ENCODE data around the gene LYPD3. TPM values are rescaled to one million over a fixed set of nuclear protein-coding genes. Genes with fewer than 3 reads are reported as not detected.

LYPD3 gene
- polyA plus RNA-seq, 3 donors, result 0.24 to 22.9 (median 0.48) TPM

GRCh38 chr19:43511324-43511723, 45.9 kb upstream of the LYPD3 start:
- Mint-ChIP-seq H3K36me3 (peaks cover 51 to 80% of the 10 kb centered on the region in 2 donors), H3K4me3 (no peak overlapping the region), H3K27ac (no peak overlapping the region), H3K9me3 (no peaks in the 10 kb centered on the region), H3K27me3 (ENCODE audit: low read depth in 3 of 3) (no peaks in the 10 kb centered on the region), H3K4me1 (peaks cover 8% of the 10 kb centered on the region)
- TF ChIP-seq CTCF (IDR thresholded peaks at IDR 0.05), result no peak
- H3K36me3 ChIP-seq (replicated peaks in 1 of 2; ENCODE audit: control insufficient read depth in 1 of 2, insufficient read depth in 2 of 2, low read length in 2 of 2), result peaks cover 46 to 73% of the 10 kb centered on the region in 2 donors
- peaks cover 6% of the 10 kb centered on the region for H3K79me2 ChIP-seq (ENCODE audit: insufficient read depth, low read length)
- no peak overlapping the region for H3K9ac ChIP-seq (ENCODE audit: insufficient read depth, low read length, poor library complexity, severe bottlenecking)
- WGBS (ENCODE audit: insufficient coverage), result 95% methylated on average over 4 of the region's 5 CpGs
- no peaks in the 10 kb centered on the region for H3K27me3 ChIP-seq (ENCODE audit: control insufficient read depth in 2 of 2, insufficient read depth in 2 of 2, low read length in 2 of 2)
- no peaks in the 10 kb centered on the region for H3K9me3 ChIP-seq (replicated peaks in 1 of 2; ENCODE audit: control insufficient read depth in 1 of 2, insufficient read depth in 1 of 2, low read length in 2 of 2)
- H3K4me2 ChIP-seq (replicated peaks; ENCODE audit: extremely low read depth, low read length, poor library complexity, severe bottlenecking), result no peak overlapping the region
- DNase-seq, result no peak
- H2AFZ ChIP-seq (ENCODE audit: insufficient read depth, low read depth, low read length, poor library complexity, severe bottlenecking), result no peak overlapping the region
- no peak overlapping the region for H3K27ac ChIP-seq (ENCODE audit: low read depth in 1 of 2, low read length in 2 of 2)
- intact Hi-C loops (cut with micrococcal nuclease), result no loop called here
- H3K4me3 ChIP-seq (replicated peaks in 1 of 3; ENCODE audit: low read depth in 2 of 3, low read length in 3 of 3), result no peak overlapping the region
- H4K20me1 ChIP-seq (ENCODE audit: insufficient read depth, low read length), result no peaks in the 10 kb centered on the region
- no peaks in the 10 kb centered on the region for H3K4me1 ChIP-seq (ENCODE audit: control insufficient read depth in 1 of 2, insufficient read depth in 2 of 2, low read length in 2 of 2)

DNA sequence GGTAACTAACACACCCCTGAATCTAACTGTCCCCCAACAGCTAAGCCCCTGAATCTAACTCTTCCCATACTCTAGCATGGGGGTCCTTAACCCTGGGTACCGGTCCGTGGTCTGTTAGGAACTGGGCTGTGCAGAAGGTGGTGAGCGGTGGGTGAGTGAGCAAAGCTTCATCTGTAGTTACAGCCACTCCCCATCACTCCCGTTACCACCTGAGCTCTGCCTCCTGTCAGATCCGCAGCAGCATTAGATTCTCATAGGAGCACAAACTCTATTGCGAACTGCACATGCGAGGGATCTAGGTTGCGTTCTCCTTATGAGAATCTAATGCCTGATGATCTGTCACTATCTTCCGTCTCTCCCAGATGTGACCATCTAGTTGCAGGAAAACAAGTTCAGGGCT, 45.3 kb upstream of the LYPD3 start:
- Mint-ChIP-seq H3K4me1 (peaks cover 8% of the 10 kb centered on the region), H3K9me3 (no peaks in the 10 kb centered on the region), H3K36me3 (peaks cover 56 to 83% of the 10 kb centered on the region in 2 donors), H3K27me3 (ENCODE audit: low read depth in 3 of 3) (no peaks in the 10 kb centered on the region), H3K27ac (no peak overlapping the region), H3K4me3 (no peak overlapping the region)
- 100% methylated on average over 3 of the region's 9 CpGs for WGBS (ENCODE audit: insufficient coverage)
- Histone ChIP-seq H3K4me2 (replicated peaks; ENCODE audit: extremely low read depth, low read length, poor library complexity, severe bottlenecking) (no peak overlapping the region), H3K79me2 (ENCODE audit: insufficient read depth, low read length) (peaks cover 4% of the 10 kb centered on the region), H3K4me1 (ENCODE audit: control insufficient read depth in 1 of 2, insufficient read depth in 2 of 2, low read length in 2 of 2) (peaks cover 0 to under 1% of the 10 kb centered on the region in 2 donors), H3K27ac (ENCODE audit: low read depth in 1 of 2, low read length in 2 of 2) (no peak overlapping the region), H3K9ac (ENCODE audit: insufficient read depth, low read length, poor library complexity, severe bottlenecking) (no peak overlapping the region), H4K20me1 (ENCODE audit: insufficient read depth, low read length) (no peaks in the 10 kb centered on the region), H3K36me3 (replicated peaks in 1 of 2; ENCODE audit: control insufficient read depth in 1 of 2, insufficient read depth in 2 of 2, low read length in 2 of 2) (peaks cover 46 to 75% of the 10 kb centered on the region in 2 donors), H3K9me3 (replicated peaks in 1 of 2; ENCODE audit: control insufficient read depth in 1 of 2, insufficient read depth in 1 of 2, low read length in 2 of 2) (no peaks in the 10 kb centered on the region), H3K4me3 (replicated peaks in 1 of 3; ENCODE audit: low read depth in 2 of 3, low read length in 3 of 3) (no peak overlapping the region), H2AFZ (ENCODE audit: insufficient read depth, low read depth, low read length, poor library complexity, severe bottlenecking) (no peak overlapping the region), H3K27me3 (ENCODE audit: control insufficient read depth in 2 of 2, insufficient read depth in 2 of 2, low read length in 2 of 2) (no peaks in the 10 kb centered on the region)
- no peak for TF ChIP-seq CTCF (IDR thresholded peaks at IDR 0.05)
- no peak for DNase-seq
- intact Hi-C loops (cut with micrococcal nuclease), result no loop called here
